HG03457 (cell line): ENCODE measurements around the gene HAGHL.
"Not testable (repeated sequence)": the region's sequence is repeated elsewhere in the genome, so short reads cannot be mapped to it uniquely, and the experiment has no call there.

Experiments used
- ATAC-seq: cut with Tn5 transposase; IDR thresholded peaks from one replicate; pipeline ENCODE4 v1.9.1; 2021; ENCODE audit warnings: moderate number of reproducible peaks; ENCODE audit not compliant: unreplicated experiment

The HAGHL gene

GRCh38 chr16:750485-750884 lies 23.6 kb downstream of the HAGHL start:
- no peak for ATAC-seq

GRCh38 chr16:751152-752006 lies 24.5 kb downstream of the HAGHL start:
- ATAC-seq = no peak

- ATAC-seq = no peak
Observed at GRCh38 chr16:752007-752312, 25.1 kb downstream of the HAGHL start.

- not testable (repeated sequence) for ATAC-seq
Observed at GRCh38 chr16:754121-754607, 27.3 kb downstream of the HAGHL start.

- no peak for ATAC-seq
Observed at GRCh38 chr16:754656-755055, 27.8 kb downstream of the HAGHL start.

GRCh38 chr16:756428-756827 lies 29.5 kb downstream of the HAGHL start:
- no peak for ATAC-seq

- ATAC-seq = no peak
Observed at GRCh38 chr16:759110-759910, 32.4 kb downstream of the HAGHL start.

- no peak for ATAC-seq
Observed at GRCh38 chr16:760065-760464, 33.2 kb downstream of the HAGHL start.

- no peak for ATAC-seq
Observed at GRCh38 chr16:760545-761343, 33.8 kb downstream of the HAGHL start, which contains the start of gene MSLN. MSLN (plus strand) TSS chr16:760734; CDS start chr16:762681, 1,947 bp downstream.

GRCh38 chr16:761625-762513 lies 35.0 kb downstream of the HAGHL start:
- ATAC-seq = no peak

- ATAC-seq = no peak
Observed at GRCh38 chr16:762595-763268, 35.8 kb downstream of the HAGHL start.

GRCh38 chr16:763369-764183 lies 36.7 kb downstream of the HAGHL start:
- no peak for ATAC-seq

GRCh38 chr16:764184-764750 lies 37.4 kb downstream of the HAGHL start:
- ATAC-seq = no peak

- no peak for ATAC-seq
Observed at GRCh38 chr16:764848-765487, 38.1 kb downstream of the HAGHL start.

- no peak for ATAC-seq
Observed at GRCh38 chr16:765488-765865, 38.6 kb downstream of the HAGHL start.

- no peak for ATAC-seq
Observed at GRCh38 chr16:766008-766819, 39.3 kb downstream of the HAGHL start.
